Sciatic nerve (tissue), 2 donors: ENCODE results near the gene IQSEC1. TPM values are rescaled to one million over a fixed set of nuclear protein-coding genes. Genes with fewer than 3 reads are reported as not detected.
A peak's percentile ranks its signal among the peaks of the same experiment; 100 is the strongest.

ENCODE experiments used
- ATAC-seq: fragments of 200-7000 bp; cut with Tn5 transposase; one replicate; pipeline ENCODE4 v1.9.1; 2020; ENCODE audit warnings: mild to moderate bottlenecking, moderate library complexity
- DNase-seq: peaks from one replicate; pipeline ENCODE4 v3.0.0-alpha.2; 2020; ENCODE audit warnings: low spot score
- intact Hi-C: fragments of 100-400 bp; cut with DNase I; formaldehyde crosslinking; loops from one replicate; pipeline ENCODE4 v1.14.2; 2022
- total RNA-seq: library from RNA; stranded (reverse); fragmentation: NEBNext Ultra II Directional; extraction: Animal tissue kit (Norgen Biotek cat#: 25700); gene quantifications from one replicate; pipeline ENCODE4 v1.2.1, GENCODE V29; 2021
- donor health status: DM: no; HTN: no; CAD: no.
- donor health status: DM: no; HTN: no; CAD: no.

IQSEC1 gene
- total RNA-seq: 77.5 TPM

GRCh38 chr3:13073326-13074005 lies at the start of gene IQSEC1:
Gene IQSEC1, minus strand, starts transcription at chr3:13073429. Its CDS starts 415 bp downstream, at chr3:13073014.
- DNase-seq (peak; percentile 70), ATAC-seq (peak; percentile 44)
- intact Hi-C loops: no loop called here

GRCh38 chr3:13122081-13123012 lies 49.1 kb upstream of the IQSEC1 start:
- peak; percentile 22 for ATAC-seq

GRCh38 chr3:13121553-13122001 lies 48.3 kb upstream of the IQSEC1 start:
- intact Hi-C loops: no loop called here
- ATAC-seq (no peak), DNase-seq (no peak)

More at GRCh38 chr3:13122081-13123012, 49.1 kb upstream of the IQSEC1 start:
- intact Hi-C loops: no loop called here
- no peak for DNase-seq

- intact Hi-C loops: no loop called here
These were observed 47.8 kb upstream of the IQSEC1 start for GRCh38 chr3:13120928-13121552.

GRCh38 chr3:13120289-13120927 lies 47.2 kb upstream of the IQSEC1 start:
- intact Hi-C loops: no loop called here
- DNase-seq (no peak), ATAC-seq (no peak)

More at GRCh38 chr3:13120928-13121552, 47.8 kb upstream of the IQSEC1 start:
- no peak for DNase-seq
- no peak for ATAC-seq

GRCh38 chr3:13119471-13120220 lies 46.4 kb upstream of the IQSEC1 start:
- intact Hi-C loops: no loop called here
- DNase-seq (no peak), ATAC-seq (no peak)

GRCh38 chr3:13116426-13116825 lies 43.2 kb upstream of the IQSEC1 start:
- DNase-seq (no peak), ATAC-seq (no peak)

GRCh38 chr3:13115991-13116390 lies 42.8 kb upstream of the IQSEC1 start:
- no peak for ATAC-seq
- intact Hi-C loops: no loop called here
- peak; percentile 18 for DNase-seq

More at GRCh38 chr3:13116426-13116825, 43.2 kb upstream of the IQSEC1 start:
- intact Hi-C loops: no loop called here

GRCh38 chr3:13115576-13115910 lies 42.3 kb upstream of the IQSEC1 start:
- intact Hi-C loops: no loop called here
- ATAC-seq (no peak), DNase-seq (peak; percentile 45)

GRCh38 chr3:13114811-13115575 lies 41.8 kb upstream of the IQSEC1 start:
- DNase-seq (peak; percentile 54), ATAC-seq (no peak)
- intact Hi-C loops: no loop called here

GRCh38 chr3:13113346-13114330 lies 40.4 kb upstream of the IQSEC1 start:
- ATAC-seq (no peak), DNase-seq (peak; percentile 38)
- intact Hi-C loops: no loop called here

- DNase-seq: peak; percentile 22
These were observed 39.5 kb upstream of the IQSEC1 start for GRCh38 chr3:13112521-13113345.

GRCh38 chr3:13111873-13112520 lies 38.8 kb upstream of the IQSEC1 start:
- intact Hi-C loops: no loop called here
- ATAC-seq: no peak
- peak; percentile 34 for DNase-seq

More at GRCh38 chr3:13112521-13113345, 39.5 kb upstream of the IQSEC1 start:
- ATAC-seq: no peak
- intact Hi-C loops: no loop called here

- intact Hi-C loops: no loop called here
- ATAC-seq: no peak
- peak; percentile 28 for DNase-seq
These were observed 38.1 kb upstream of the IQSEC1 start for GRCh38 chr3:13111173-13111872.

- DNase-seq (peak; percentile 41), ATAC-seq (no peak)
- intact Hi-C loops: no loop called here
These were observed 37.5 kb upstream of the IQSEC1 start for GRCh38 chr3:13110678-13111116.
